GM21381 (cell line): ENCODE data around the gene ACVR1B.

ENCODE experiments used
- ATAC-seq: cut with Tn5 transposase; IDR thresholded peaks from one replicate; pipeline ENCODE4 v1.9.1; 2021; ENCODE audit warnings: mild to moderate bottlenecking, moderate library complexity; ENCODE audit not compliant: unreplicated experiment

ACVR1B gene

GRCh38 chr12:52042706-52043385, 91.3 kb downstream of the ACVR1B start:
- ATAC-seq: no peak

- no peak for ATAC-seq
These were observed 92.1 kb downstream of the ACVR1B start for GRCh38 chr12:52043386-52044212.

GRCh38 chr12:52044292-52044983, 92.9 kb downstream of the ACVR1B start:
- ATAC-seq: no peak

- ATAC-seq: no peak
These were observed 94.3 kb downstream of the ACVR1B start for GRCh38 chr12:52045794-52046199.
